GM19397 (cell line): ENCODE measurements around the gene MAGT1.
"Not testable (repeated sequence)": the region's sequence is repeated elsewhere in the genome, so short reads cannot be mapped to it uniquely, and the experiment has no call there.

Experiments used
- ATAC-seq: cut with Tn5 transposase; IDR thresholded peaks from one replicate; pipeline ENCODE4 v1.9.1; 2021; ENCODE audit warnings: mild to moderate bottlenecking, moderate library complexity; ENCODE audit not compliant: unreplicated experiment

MAGT1 gene

DNA sequence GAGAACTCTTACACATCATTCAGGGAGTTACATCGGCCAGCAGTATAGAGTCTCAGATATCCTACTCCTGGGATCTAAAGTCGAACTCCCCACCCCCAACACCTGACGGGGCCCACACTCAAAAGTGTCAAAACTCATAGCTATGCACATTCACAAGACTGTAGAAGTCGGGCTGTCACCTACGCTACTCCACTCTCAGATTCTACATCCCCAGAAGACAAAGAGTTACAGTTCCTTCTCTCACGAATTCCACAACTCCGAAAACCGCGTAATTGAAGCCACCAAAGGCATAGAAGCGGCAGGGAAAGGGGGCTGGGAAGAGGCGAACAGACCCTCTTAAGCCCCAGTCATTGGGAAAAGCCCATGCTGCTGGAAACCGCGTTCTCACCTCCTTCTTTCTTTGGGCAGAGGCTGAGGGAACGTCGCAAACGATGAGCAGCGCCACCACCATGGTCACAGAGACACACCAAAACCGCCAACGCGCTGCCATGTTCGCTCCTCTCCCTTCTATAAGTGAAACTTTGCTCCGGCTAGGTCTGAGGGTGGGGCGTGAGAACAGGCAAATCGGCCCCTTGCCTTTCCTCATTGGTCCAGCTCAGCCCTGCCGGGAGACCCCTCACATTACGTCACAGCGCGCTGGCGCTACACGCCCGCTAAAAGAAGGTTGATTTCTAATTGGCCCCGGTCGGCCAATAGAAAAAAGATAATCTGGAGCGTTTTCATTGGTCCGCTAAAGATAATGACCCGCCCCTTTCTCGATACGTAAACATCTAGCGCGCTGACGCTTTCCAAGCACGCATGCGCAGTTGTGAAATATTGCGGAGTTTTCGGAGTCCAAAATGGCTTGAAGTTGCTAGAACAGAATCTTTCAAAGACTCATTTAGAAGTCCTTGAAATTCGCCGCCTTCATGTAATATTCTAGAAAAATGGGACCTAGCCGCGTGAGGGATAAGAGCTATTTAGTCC lies at the start of gene MAGT1:
TSS of gene MAGT1 (minus strand) at position 515 of the 966 bp plus-strand sequence. CDS start at position 490, 25 bp downstream.
- ATAC-seq, result peak; percentile 96

DNA sequence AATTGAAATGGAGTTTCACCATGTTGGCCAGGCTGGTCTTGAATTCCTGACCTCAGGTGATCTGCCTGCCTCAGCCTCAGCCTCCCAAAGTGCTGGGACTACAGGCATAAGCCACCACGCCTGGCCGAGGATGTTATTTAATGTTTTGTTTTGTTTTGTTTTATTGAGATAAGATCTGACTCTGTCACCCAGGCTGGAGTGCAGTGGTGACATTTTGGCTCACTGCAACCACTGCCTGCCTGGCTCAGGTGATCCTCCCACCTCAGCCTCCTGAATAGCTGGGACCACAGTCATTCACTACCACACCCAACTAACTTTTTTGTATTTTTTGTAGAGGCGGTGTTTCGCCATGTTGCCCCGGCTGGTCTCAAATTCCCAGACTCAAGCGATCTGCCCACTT lies 49.8 kb upstream of the MAGT1 start:
- ATAC-seq, result not testable (repeated sequence)

DNA sequence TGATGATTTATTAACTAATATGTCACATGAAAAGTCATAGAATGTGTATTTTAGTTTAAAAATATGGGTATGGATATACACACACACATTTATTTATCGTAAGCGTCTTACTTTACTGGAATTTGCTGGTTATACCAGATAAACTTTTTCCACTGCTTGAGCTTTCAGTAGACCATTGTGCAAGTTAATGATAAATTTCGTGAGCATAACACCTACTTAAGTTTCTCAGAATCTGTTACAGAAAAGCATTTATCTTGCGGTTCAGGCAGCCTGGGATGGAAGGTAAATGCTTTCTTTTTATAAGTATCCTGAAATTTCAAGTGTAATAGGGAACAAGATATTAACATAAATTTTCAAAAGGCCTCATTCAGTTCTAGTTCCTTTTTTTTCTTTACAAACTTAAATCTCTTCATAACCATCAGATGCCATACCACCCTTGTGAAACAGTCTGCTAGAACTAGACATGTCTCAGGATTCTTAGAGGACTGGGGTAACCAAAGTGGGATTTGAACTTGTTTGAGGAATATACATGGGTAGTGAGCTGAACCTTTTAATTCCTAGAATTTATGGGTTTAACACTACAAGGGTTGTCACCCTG lies 42.9 kb upstream of the MAGT1 start:
- ATAC-seq, result no peak

DNA sequence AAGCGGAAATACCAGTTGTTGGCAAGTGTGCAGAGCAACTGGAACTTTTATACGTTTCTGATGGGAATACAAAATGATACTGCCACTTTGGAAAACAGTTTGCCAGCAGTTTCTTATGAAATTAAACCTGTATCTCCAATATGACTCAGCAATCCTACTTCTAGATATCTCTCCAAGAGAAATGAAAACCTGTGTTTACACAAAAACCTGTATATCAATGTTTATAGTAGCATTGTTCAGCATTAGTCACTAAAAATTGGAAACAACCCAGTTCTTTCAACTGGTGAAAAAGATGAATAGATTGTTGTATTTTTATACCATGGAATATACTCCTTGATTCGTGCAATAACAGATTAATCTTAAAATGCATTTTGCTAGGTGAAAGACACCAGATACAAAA lies 42.1 kb upstream of the MAGT1 start:
- no peak for ATAC-seq

DNA sequence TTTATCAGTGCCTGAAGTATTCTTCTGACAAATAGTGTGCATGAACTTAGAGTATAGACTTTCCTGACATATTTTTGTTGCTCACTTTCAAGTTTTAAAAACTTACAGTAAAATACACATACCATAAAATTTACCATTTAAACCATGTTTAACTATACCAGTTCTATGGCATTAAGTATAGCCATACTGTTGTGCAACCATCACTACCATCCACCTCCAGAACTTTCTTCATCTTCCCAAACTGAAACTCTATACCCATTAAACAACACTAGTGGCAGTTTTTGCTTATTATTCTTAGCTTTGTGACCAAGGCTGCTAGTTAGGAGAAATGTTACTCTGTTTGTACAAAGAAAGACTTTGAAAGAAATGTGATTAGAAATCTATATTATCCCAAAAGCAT lies 41.1 kb upstream of the MAGT1 start:
- ATAC-seq, result no peak

DNA sequence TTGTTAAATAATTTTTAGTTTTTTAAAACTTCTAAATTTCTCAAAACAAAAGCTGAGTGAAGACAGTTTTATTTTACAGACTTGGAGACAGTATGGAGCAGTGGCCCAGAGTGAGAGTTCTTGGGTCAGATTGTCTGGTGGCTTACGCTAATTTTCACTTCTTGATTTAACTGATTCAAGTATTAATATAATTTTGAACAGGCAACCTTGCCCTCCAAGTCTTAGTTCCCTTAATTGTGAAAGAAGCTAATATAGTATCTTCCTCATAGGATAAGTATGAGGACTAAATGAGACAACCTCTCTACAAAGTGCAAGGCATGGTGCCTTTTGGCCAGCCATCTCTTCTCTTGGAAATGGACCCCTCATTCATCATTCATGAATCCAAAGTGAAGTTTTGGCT lies 40.7 kb upstream of the MAGT1 start:
- ATAC-seq, result no peak

DNA sequence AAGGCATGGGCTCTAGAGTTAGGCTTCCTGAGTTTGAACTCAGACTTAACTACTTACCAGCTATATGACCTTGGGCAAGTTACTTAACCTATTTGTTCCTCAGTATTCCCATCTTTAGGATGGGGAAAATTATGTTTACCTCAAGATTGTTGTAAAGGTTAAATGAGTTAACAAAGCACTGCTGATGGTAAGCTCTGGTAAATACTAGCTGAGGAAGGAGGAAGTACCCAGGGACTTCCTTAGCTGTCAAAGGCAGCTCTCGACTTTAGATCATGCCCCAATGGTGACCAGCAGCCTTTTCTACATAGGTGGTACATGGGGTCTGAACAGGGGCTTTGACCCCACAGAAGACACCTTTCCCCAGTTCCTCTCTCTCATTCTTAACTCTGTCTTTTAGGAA lies 35.3 kb upstream of the MAGT1 start:
- no peak for ATAC-seq

DNA sequence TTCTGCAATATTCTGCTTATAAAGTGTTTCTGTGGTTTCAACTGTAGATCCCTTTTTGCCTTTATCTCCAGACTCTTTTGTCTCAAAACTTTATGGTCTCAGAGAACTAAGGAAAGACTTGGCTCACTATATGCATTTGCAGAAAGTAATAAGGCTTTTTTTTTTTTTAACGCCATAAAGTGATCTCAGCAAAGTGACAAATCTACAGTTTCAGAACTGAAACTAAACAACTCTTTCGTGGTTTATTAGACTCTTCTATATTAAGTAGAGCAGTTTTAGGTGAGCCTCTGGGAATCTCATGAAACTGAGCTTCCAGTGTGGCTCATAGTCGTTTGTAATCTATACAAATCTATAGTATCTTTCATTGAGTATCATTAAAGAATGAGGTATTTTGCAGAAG lies 30.5 kb upstream of the MAGT1 start:
- no peak for ATAC-seq

DNA sequence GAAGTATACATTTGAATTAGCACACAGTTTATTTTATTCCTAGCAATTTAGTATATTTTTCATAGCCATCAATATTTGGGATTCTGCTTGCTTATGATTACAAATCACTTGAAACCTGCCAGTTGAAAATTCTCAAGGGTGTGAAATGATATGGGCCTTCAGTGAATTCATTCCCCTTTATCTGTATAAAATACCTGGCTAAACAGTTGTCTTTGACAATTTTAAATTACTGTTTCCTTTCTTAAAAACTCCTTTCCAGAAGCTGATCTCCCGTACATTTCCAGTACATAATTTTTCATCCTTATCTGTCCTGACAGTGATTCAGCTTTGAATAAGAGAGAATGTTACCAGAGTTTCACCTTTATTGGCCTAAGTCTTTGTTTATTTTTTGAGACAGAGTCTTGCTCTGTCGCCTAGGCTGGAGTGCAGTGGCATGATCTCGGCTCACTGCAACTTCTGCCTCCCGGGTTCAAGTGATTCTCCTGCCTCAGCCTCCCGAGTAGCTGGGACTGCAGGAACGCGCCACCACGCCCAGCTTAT lies 29.2 kb upstream of the MAGT1 start:
- no peak for ATAC-seq

DNA sequence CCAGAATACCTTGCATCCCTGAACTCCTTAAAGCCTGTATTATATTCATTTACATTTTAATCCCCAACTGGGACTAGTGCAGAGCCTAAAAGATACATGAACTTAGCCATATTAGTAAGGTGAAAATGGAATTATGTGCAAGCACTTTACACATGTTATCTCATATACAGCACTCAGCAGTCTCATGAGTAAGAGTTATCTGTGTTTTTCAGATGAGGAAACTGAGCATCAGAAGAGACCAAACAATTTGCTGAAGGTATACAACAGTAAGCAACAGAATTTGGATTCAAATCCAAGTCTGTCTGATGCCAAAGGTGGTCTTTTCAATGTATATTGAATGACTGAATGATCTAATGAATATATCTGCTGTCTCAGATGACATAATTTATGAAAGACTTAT lies 27.6 kb upstream of the MAGT1 start:
- no peak for ATAC-seq

DNA sequence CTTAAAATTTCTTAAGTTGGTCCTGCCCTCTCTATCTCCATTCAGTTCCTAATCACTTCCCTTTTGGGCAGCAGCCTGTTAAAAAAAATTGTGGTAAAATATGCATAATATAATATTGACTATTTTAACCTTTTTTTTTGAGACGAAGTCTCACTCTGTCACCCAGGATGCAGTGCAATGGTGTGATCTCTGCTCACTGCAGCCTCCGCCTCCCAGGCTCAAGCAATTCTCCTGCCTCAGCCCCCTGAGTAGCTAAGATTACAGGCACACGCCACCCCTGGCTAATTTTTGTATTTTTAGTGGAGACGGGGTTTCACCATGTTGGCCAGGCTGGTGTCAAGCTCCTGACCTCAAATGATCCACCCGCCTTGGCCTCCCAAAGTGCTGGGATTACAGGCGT lies 24.1 kb upstream of the MAGT1 start:
- ATAC-seq, result not testable (repeated sequence)

DNA sequence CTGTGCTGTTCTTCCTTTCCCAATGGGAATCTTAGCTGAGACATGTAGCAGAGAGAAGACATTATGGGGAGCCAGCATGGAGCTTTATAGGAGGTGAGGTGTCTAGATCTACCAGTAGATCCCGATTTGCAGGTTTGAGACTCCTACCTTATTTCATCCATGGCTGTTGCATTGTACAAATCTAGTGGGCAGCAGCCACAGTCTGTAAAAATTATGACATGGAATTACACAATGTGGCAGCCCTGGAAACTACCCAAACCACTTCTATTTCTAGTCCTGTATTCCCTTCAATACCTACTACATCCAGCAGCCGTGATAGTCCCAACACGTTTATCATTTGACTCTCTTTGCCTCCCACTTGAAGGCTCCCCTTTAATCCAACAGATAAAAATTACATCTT lies 23.3 kb upstream of the MAGT1 start:
- ATAC-seq, result no peak

DNA sequence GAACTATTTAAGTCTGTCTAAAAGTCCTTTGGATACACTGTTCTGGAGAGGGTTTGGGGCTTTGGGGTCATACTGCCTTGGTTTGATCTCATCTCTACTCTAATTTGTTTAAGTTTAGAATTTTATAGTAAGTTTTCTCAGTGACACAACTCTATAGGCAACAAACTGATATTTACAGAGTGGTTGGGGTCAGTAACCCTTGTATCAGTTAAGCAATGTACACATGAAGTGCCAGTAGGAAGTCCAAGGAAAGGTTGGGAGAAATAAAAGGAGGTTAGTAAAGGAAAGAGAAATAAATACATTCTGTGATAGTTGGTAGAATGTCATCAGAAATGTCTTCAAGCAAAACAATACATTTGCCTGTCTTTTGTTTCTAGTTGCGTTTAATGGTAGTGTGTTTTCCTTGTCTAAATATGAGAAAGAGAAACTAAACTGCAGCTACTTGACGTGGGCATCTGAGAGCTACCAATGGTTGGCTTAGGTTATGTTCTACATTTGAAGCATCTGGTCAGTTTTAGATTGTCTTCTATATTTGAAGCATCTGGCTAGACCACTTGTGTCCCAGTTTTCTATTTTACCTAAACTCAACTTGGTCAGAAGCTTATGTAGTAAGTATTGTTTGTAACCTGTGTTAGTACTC lies 22.2 kb upstream of the MAGT1 start:
- no peak for ATAC-seq

DNA sequence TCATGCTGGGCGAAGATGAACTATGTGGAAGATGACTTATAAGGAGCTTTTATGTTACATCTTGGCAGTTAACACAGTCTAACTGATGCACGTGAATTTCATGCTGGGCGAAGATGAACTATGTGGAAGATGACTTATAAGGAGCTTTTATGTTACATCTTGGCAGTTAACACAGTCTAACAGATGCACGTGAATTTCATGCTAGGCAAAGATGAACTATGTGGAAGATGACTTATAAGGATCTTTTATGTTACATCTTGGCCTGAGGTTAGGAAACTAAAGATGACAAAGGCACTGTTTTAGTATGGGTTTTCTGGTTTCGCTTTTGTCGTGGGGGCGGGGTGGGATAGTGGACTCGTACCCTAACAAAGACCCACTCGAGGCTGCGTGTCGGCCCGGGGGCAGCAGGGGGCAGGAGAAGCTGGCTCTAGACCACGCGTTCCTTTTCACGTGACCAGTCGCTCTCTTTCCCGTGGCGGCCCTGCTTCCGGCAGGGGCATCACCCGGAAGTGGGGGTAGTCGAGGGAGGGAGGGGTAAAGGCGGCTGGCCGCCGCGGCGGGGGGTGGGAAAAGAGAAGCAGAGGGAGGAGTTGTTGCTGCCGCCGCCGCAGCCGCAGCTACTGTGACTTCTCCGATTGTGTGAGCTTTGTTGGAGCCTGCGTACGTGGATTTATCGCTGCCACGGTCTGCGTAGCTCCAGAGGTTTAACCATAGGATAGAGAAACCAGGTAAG lies 15.0 kb upstream of the MAGT1 start, which contains the start of gene ATP7A:
TSS of gene ATP7A (plus strand) at position 586 of the 733 bp plus-strand sequence. CDS start 60,949 bp downstream, outside the sequence.
- peak; percentile 98 for ATAC-seq

DNA sequence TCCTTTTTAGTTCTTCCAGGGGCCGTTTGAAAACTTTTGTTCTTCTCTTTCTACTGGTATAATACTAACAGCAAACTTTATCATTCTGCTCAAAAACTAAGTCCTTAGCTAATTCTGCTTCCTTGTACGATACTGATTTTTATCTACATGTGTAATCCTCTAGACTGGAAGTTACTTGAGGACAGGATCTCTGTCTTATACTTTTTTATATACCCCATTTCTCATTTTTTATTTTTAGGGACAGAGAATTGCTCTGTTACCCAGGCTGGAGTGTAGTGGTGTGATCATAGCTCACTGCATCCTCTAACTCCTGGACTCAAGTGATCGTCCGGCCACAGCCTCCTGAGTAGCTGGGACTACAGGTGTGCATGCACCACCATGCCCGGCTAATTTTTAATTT lies 6.3 kb upstream of the MAGT1 start:
- no peak for ATAC-seq

DNA sequence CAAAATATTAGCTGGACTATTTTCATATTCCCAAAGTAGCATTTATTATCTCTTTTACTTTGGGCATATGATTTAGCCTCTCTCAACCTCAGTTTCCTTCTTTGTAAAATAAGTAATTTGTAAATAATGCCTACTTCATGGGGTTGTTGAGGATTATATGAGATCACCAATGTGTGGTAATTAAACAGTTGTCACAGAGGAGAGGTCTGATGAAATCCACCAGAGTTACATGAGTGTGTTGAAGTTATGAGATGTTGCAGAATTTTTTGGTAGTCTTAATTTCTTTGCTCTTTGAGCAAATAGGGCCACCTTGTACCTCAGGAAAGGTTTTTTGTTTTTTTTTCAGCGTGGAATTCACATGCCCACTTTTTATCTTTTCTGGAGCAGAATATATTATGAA lies 5.5 kb upstream of the MAGT1 start:
- no peak for ATAC-seq

DNA sequence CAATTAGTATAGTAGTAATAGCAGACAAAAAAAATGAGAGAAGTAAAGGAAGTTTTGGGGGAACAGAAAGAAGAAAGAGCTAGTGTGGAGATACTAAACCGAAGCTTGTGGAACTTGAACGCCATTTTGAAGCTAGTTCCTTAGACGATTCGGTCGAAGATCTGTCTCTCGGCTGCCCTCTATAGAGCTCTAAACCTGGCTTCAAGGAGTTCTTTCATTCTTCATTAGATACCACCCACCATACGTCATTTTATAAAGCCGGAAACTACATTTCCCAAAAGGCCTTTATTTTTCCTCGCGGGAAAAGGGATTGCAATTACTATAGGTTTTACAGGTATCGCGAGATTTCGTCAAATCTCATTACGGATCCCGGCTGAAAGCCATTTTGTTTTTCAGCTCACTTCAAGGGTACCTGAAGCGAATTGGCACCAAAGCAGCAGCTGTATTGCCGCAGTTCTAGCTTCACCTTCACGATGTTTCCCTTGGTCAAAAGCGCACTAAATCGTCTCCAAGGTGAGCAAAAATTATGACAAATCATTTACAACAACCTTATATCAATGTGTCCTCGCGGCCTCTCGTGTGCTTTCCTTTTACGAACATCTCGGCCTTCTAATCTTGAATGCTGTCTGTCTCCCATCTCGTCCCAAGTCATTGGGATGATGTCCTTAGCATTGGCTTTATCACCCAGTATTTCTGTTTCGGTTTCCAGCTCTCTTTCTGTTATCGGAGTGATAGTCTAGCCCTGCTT lies 4.0 kb upstream of the MAGT1 start, which contains the start of gene COX7B:
TSS of gene COX7B (plus strand) at position 388 of the 748 bp plus-strand sequence. CDS start at position 474, 86 bp downstream.
- peak; percentile 52 for ATAC-seq

DNA sequence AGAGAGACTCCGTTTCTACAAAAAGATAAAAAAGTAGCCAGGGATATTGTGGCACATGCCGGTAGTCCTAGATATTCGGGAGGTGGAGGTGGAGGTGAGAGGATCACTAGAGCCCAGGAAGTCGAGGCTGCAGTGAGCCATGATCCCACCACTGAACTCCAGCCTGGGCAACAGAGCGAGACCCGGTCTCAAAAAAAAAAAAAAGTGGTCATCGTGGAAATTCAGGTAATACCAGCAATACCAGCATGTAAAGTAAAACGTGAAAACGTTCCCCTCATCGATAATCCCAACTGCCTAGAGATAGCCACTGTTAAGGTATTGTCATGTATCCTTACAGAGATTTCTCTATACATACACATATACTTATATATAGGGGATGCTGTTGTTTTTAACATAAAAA lies 1.5 kb downstream of the MAGT1 start:
- ATAC-seq, result no peak

DNA sequence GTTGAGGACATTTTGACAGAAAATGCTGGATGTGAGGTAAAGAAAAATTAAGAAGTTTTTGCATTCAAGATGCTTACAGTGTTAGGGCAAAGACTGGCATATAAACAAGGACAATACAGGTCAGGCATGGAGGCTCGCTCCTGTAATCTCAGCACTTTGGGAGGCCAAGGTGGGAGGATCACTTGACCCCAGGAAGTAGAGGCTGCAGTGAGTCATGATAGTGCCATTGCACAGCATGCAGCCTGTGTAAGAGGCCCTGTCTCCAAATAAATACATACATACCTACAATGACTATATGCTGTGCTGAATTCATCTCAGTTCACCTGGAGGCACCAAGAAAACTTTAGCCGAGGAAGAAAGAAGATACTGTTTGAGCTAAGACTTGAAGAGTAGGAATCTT lies 2.3 kb downstream of the MAGT1 start:
- ATAC-seq, result no peak

DNA sequence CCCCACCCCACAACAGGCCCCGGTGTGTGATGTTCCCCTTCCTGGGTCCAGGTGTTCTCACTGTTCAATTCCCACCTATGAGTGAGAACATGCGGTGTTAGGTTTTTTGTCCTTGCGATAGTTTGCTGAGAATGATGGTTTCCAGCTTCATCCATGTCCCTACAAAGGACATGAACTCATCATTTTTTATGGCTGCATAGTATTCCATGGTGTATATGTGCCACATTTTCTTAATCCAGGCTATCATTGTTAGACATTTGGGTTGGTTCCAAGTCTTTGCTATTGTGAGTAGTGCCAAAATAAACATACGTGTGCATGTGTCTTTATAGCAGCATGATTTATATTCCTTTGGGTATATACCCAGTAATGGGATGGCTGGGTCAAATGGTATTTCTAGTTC lies 13.8 kb downstream of the MAGT1 start:
- ATAC-seq, result not testable (repeated sequence)
